Neural cell (in vitro differentiated cells): ENCODE data around the gene MRPS21. TPM values are rescaled to one million over a fixed set of nuclear protein-coding genes. Genes with fewer than 3 reads are reported as not detected.

Experiments used
- H2AFZ ChIP-seq: fragments of 200-600, 300-800 bp; sonication (generic), shearing (Covaris generic); 2 replicates; pipeline ENCODE4 v1.6.0; 2014; ENCODE audit warnings: low read depth, mild to moderate bottlenecking, antibody characterized with exemption, low read length, moderate library complexity
- H3F3A ChIP-seq: fragments of 200-600 bp; shearing (Covaris generic); 2 replicates; pipeline ENCODE4 v1.6.1; 2016; ENCODE audit warnings: mild to moderate bottlenecking, moderate library complexity, mixed read lengths, antibody characterized with exemption, low read length; ENCODE audit not compliant: insufficient read depth, poor library complexity, severe bottlenecking
- H3K27ac ChIP-seq: fragments of 200-600, 300-800 bp; sonication (generic), shearing (Covaris generic); 2 replicates; pipeline ENCODE4 v1.5.1; 2014; ENCODE audit warnings: mild to moderate bottlenecking, low read length, moderate library complexity
- H3K27me3 ChIP-seq: fragments of 300-800, 200-600 bp; sonication (generic), shearing (Covaris generic); 2 replicates; pipeline ENCODE4 v1.6.0; 2014; ENCODE audit warnings: mild to moderate bottlenecking, low read depth, low read length, moderate library complexity; ENCODE audit not compliant: insufficient read depth
- H3K36me3 ChIP-seq: fragments of 300-800, 200-600 bp; sonication (generic), shearing (Covaris generic); 2 replicates; pipeline ENCODE4 v1.5.1; 2014; ENCODE audit warnings: mild to moderate bottlenecking, antibody characterized with exemption, low read length, moderate library complexity; ENCODE audit not compliant: insufficient read depth
- H3K4me2 ChIP-seq: fragments of 300-800, 200-600 bp; sonication (generic), shearing (Covaris generic); 2 replicates; pipeline ENCODE4 v1.6.0; 2014; ENCODE audit warnings: mild to moderate bottlenecking, low read length
- H3K4me3 ChIP-seq: fragments of 300-800, 200-600 bp; sonication (generic), shearing (Covaris generic); 2 replicates; pipeline ENCODE4 v1.5.1; 2014; ENCODE audit warnings: mild to moderate bottlenecking, low read length, moderate library complexity
- H3K79me2 ChIP-seq: fragments of 200-600 bp; shearing (Covaris generic); replicated peaks from 2 replicates; pipeline ENCODE4 v1.6.0; 2014; ENCODE audit warnings: mild to moderate bottlenecking, low read length, moderate library complexity; ENCODE audit not compliant: insufficient read depth
- H3K9ac ChIP-seq: fragments of 300-800, 200-600 bp; sonication (generic), shearing (Covaris generic); 2 replicates; pipeline ENCODE4 v1.6.1; 2016; ENCODE audit warnings: mild to moderate bottlenecking, low read length, mixed read lengths
- H3K9me2 ChIP-seq: fragments of 200-600 bp; shearing (Covaris generic); 2 replicates; pipeline ENCODE4 v1.6.1; 2016; ENCODE audit warnings: mild to moderate bottlenecking, low read length, mixed read lengths; ENCODE audit not compliant: insufficient read depth
- H3K9me3 ChIP-seq: fragments of 200-600, 300-800 bp; sonication (generic), shearing (Covaris generic); 2 replicates; pipeline ENCODE4 v1.6.1; 2016; ENCODE audit warnings: mild to moderate bottlenecking, mixed run types, low read length, moderate library complexity, mixed read lengths
- H4K20me1 ChIP-seq: fragments of 200-600 bp; shearing (Covaris generic); 2 replicates; pipeline ENCODE4 v1.6.1; 2016; ENCODE audit warnings: mild to moderate bottlenecking, mixed run types; ENCODE audit not compliant: insufficient read depth
- EP300 ChIP-seq: fragments of 450-650 bp; conservative IDR thresholded peaks from 2 replicates; pipeline ENCODE4 v1.6.1; 2014; ENCODE audit warnings: antibody characterized with exemption, mild to moderate bottlenecking, moderate library complexity; ENCODE audit not compliant: poor library complexity, severe bottlenecking
- EZH2 ChIP-seq: fragments of 200-600, 300-800 bp; shearing (Covaris generic), sonication (generic); IDR thresholded peaks from 2 replicates; pipeline ENCODE4 v1.6.1; 2014; ENCODE audit warnings: antibody characterized with exemption, low read length, borderline replicate concordance, mild to moderate bottlenecking; ENCODE audit not compliant: insufficient read depth, poor library complexity, severe bottlenecking
- MXI1 ChIP-seq: fragments of 450-650 bp; conservative IDR thresholded peaks from 2 replicates; pipeline ENCODE4 v1.6.1; 2014; ENCODE audit warnings: antibody characterized with exemption, mild to moderate bottlenecking; ENCODE audit not compliant: poor library complexity, severe bottlenecking
- POLR2AphosphoS5 ChIP-seq: IDR thresholded peaks from 2 replicates; pipeline ENCODE4 v1.6.1; 2012
- RAD21 ChIP-seq: fragments of 450-650 bp; conservative IDR thresholded peaks from 2 replicates; pipeline ENCODE4 v1.6.1; 2014; ENCODE audit warnings: antibody characterized with exemption, mild to moderate bottlenecking, moderate library complexity
- SMC3 ChIP-seq: fragments of 450-650 bp; conservative IDR thresholded peaks from 2 replicates; pipeline ENCODE4 v1.6.1; 2014; ENCODE audit warnings: antibody characterized with exemption, mild to moderate bottlenecking, moderate library complexity; ENCODE audit not compliant: poor library complexity
- TAF1 ChIP-seq: IDR thresholded peaks from 2 replicates; pipeline ENCODE4 v1.6.1; 2012; ENCODE audit warnings: low read depth
- polyA plus RNA-seq: library from polyadenylated mRNA; depleted of rRNA; stranded (reverse); fragments of >200 nt; gene quantifications from 2 replicates; pipeline ENCODE4 v1.2.3, GENCODE V29; 2014
- TF ChIP-seq, protein P1 (sequence below): fragments of 450-650 bp; IDR thresholded peaks from 2 replicates; pipeline ENCODE4 v1.5.1; 2014; ENCODE audit warnings: antibody characterized with exemption, mild to moderate bottlenecking, moderate library complexity; ENCODE audit not compliant: poor library complexity, severe bottlenecking
- TF ChIP-seq, protein P2 (sequence below): IDR thresholded peaks from 2 replicates; pipeline ENCODE4 v1.6.1; 2012; ENCODE audit warnings: borderline replicate concordance

Gene MRPS21
- polyA plus RNA-seq, 1 donor from 2014 or later = 170 TPM

DNA sequence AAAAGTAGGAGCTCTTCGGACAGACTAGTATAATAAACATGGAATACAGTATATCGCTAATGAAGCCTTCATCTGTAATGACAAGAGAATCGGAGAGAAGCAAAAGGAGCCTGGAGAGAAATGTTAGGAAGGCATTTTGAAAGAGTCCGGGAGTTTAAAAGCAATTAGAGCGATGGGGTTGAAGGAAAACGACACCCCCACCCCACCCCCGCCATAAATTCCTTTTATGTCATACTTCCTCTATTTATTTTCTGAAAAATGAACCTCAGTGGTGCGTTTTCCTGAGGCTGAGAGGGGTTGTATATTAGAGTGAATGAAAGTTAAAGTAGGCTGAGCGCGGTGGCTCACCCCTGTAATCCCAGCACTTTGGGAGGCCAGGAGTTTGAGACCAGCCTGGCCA is 24.2 kb upstream of the MRPS21 start:
- Histone ChIP-seq H3K4me2 (peak overlapping the region; percentile 54), H3K79me2 (peaks cover 19% of the 10 kb centered on the region), H4K20me1 (no peaks in the 10 kb centered on the region), H3K9me3 (no peaks in the 10 kb centered on the region), H3K9ac (peak overlapping the region; percentile 97), H3K36me3 (no peaks in the 10 kb centered on the region), H3K9me2 (no peaks in the 10 kb centered on the region), H2AFZ (peak overlapping the region; percentile 82), H3F3A (no peaks in the 10 kb centered on the region), H3K4me3 (peak overlapping the region; percentile 99), H3K27ac (peak overlapping the region; percentile 85), H3K27me3 (no peaks in the 10 kb centered on the region)
- TF ChIP-seq MXI1 = no peak
- TF ChIP-seq TAF1 = no peak
- no peak for TF ChIP-seq EP300
- TF ChIP-seq, protein P1, sequence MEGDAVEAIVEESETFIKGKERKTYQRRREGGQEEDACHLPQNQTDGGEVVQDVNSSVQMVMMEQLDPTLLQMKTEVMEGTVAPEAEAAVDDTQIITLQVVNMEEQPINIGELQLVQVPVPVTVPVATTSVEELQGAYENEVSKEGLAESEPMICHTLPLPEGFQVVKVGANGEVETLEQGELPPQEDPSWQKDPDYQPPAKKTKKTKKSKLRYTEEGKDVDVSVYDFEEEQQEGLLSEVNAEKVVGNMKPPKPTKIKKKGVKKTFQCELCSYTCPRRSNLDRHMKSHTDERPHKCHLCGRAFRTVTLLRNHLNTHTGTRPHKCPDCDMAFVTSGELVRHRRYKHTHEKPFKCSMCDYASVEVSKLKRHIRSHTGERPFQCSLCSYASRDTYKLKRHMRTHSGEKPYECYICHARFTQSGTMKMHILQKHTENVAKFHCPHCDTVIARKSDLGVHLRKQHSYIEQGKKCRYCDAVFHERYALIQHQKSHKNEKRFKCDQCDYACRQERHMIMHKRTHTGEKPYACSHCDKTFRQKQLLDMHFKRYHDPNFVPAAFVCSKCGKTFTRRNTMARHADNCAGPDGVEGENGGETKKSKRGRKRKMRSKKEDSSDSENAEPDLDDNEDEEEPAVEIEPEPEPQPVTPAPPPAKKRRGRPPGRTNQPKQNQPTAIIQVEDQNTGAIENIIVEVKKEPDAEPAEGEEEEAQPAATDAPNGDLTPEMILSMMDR = no peak
- no peak for TF ChIP-seq SMC3
- TF ChIP-seq EZH2 = no peak
- TF ChIP-seq RAD21 = no peak
- TF ChIP-seq, protein P2, sequence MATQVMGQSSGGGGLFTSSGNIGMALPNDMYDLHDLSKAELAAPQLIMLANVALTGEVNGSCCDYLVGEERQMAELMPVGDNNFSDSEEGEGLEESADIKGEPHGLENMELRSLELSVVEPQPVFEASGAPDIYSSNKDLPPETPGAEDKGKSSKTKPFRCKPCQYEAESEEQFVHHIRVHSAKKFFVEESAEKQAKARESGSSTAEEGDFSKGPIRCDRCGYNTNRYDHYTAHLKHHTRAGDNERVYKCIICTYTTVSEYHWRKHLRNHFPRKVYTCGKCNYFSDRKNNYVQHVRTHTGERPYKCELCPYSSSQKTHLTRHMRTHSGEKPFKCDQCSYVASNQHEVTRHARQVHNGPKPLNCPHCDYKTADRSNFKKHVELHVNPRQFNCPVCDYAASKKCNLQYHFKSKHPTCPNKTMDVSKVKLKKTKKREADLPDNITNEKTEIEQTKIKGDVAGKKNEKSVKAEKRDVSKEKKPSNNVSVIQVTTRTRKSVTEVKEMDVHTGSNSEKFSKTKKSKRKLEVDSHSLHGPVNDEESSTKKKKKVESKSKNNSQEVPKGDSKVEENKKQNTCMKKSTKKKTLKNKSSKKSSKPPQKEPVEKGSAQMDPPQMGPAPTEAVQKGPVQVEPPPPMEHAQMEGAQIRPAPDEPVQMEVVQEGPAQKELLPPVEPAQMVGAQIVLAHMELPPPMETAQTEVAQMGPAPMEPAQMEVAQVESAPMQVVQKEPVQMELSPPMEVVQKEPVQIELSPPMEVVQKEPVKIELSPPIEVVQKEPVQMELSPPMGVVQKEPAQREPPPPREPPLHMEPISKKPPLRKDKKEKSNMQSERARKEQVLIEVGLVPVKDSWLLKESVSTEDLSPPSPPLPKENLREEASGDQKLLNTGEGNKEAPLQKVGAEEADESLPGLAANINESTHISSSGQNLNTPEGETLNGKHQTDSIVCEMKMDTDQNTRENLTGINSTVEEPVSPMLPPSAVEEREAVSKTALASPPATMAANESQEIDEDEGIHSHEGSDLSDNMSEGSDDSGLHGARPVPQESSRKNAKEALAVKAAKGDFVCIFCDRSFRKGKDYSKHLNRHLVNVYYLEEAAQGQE = no peak
- no peak for TF ChIP-seq POLR2AphosphoS5

DNA sequence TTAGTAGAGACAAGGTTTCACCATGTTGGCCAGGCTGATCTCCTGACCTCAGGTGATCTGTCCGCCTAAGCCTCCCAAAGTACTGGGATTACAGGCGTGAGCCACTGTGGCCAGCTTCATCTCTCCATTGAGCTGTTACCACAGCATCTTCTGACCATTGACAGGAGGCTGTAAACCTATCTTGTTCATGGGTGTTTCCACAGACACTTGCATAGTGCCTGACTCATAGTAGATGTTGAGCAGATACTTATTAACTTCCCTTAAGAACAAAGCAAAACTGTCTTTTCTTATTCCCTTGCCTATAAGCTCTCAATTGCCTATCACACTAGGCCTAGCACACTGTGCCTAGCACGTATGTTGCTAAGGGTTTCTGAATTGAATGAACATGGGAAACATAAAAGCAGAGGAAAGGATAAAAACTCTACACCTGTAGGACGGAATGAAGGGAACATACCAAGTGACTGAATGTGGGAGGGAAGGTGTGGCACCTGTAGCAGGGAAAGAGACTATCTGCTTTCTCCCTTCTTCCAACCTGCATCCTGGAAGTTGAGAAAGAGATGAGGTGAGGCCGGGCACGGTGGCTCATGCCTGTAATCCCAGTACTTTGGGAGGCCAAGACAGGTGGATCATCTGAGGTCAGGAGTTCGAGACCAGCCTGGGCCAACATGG is 22.2 kb upstream of the MRPS21 start:
- no peak overlapping the region for H3K27ac ChIP-seq
- no peaks in the 10 kb centered on the region for H3K9me2 ChIP-seq
- peaks cover 19% of the 10 kb centered on the region for H3K79me2 ChIP-seq
- H3K9ac ChIP-seq = no peak overlapping the region
- H3K27me3 ChIP-seq = no peaks in the 10 kb centered on the region
- no peaks in the 10 kb centered on the region for H3K9me3 ChIP-seq
- TF ChIP-seq TAF1 (no peak), MXI1 (no peak), EP300 (no peak), RAD21 (no peak), POLR2AphosphoS5 (no peak), EZH2 (no peak), SMC3 (no peak)
- TF ChIP-seq, protein P1 = no peak
- TF ChIP-seq, protein P2 = no peak
- H3K4me3 ChIP-seq = no peak overlapping the region
- H2AFZ ChIP-seq = no peak overlapping the region
- H3F3A ChIP-seq = no peaks in the 10 kb centered on the region
- H3K36me3 ChIP-seq = no peaks in the 10 kb centered on the region
- H4K20me1 ChIP-seq = no peaks in the 10 kb centered on the region
- no peak overlapping the region for H3K4me2 ChIP-seq
